ENCODE measurements around the gene ERMP1.
"Not testable (repeated sequence)": the region's sequence is repeated elsewhere in the genome, so short reads cannot be mapped to it uniquely, and the experiment has no call there.

Gene ERMP1

DNA sequence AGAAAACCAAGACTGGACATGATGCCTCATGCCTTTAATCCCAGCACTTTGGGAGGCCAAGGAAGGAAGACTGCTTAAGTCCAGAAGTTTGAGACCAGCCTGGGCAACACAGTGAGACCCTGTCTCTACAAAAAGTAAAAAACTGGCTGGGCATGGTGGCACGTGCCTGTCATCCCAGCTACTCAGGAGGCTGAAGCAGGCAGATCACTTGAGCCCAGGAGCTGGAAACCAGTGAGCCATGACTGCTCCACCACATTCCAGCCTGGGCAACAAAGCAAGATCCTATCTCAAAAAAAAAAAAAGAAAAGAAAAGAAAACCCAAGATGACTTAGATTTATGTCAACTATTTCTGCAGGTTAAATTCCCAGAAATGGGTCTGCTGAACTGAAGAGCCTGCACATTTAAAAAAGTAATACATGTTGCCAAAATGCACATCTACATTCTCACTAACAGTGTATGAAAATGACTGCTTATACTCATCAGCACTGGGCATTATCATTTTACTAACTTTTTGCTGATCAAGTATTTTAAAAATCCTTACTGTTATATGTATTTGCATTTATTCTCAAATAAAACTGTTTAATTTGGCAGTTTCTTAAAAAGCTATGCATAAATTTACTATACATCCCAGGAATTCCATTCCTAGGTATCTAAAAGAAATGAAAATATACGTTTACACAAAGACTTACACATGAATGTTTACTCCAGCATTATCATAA lies 14.3 kb downstream of the ERMP1 start:
- no peak for DNase-seq

DNA sequence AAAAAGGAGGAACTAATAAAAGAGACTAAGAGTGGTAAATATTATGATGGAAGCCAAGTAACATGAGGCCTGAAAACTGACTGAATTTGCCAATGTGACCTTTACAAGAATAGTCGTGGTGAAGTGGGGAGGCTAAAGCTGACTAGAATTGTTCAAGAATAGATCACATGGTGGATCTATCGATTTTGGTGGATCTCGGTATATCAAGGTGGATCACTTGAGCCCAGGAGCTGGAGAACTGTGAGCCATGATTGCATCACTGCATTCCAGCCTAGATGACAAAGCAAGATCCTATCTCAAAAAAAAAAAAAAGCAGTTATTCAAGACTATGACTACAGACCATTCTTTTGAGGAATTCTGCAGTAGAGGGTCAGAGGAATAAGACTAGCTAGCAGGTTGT lies 15.1 kb downstream of the ERMP1 start:
- DNase-seq = no peak

DNA sequence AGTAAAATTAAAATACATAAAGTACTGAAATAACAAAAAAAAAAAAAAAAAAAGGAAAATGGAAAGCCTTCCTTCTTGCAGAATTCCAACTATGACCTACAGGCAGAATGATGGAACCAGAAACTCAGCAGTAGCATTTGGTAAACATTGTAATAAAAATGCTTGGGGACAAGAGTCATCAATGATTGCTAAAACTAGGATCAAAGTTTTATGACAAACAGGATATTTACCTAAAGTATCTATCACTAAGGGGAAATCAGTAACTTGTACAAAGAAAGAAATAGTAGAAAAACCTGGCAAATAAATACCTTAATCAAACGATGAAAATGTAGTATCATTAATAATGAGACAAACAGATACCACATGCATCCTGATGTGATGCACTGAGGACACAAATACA lies 17.5 kb downstream of the ERMP1 start:
- no peak for DNase-seq

DNA sequence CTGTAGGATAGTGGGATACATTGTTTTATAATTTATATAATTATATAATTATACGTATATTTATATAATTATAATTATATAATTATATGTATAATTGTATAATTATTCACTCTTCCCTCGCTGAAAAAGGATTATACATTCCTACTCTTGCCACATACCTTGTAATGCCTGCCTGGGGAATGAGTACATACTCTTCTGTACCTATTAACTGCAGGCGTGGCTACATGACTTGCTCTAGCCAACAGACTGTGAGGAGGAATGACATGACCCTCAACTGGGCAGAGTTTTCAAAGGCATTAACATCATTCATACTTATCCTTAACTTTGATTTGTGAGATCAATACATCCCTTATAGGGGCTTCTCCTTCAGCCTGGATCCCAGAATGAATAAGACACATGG lies 19.1 kb downstream of the ERMP1 start:
- DNase-seq = no peak

DNA sequence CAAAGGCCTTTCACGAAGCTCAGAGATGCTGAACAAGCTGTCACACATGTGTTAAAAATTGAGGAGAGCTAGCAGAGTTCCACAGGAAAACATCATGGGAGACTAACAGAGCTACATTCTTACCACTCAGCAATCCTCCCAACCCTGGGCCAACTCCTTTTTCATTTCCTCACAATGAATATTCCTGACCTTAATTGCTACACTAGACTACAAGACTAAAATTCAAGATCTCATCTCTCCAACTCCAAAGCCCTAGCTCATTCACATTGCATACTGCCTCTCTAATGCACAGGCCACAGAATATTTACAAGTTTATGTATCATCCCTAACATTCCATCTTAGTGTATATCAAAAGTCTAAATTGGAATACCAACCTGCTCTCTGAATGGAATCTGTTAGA lies 21.2 kb downstream of the ERMP1 start:
- DNase-seq = no peak

DNA sequence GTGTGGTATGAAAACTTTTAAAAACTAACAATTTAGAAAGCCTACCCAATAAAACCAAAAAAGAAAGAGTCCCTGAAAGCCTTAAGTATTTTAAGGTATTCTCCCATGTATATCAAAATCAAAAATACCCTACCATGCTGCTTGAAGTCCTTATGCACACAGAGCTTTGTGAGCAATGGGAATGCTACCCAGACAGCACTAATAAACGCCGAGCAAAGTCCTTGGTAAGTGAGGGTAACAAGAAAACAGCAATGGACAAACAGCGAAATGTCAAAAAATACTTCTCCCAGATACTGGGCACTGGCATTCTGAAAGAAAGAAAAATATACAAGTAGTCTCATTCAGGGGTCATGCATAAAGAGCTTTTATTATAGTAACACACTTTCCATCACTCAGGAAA lies 27.4 kb downstream of the ERMP1 start:
- no peak for DNase-seq

DNA sequence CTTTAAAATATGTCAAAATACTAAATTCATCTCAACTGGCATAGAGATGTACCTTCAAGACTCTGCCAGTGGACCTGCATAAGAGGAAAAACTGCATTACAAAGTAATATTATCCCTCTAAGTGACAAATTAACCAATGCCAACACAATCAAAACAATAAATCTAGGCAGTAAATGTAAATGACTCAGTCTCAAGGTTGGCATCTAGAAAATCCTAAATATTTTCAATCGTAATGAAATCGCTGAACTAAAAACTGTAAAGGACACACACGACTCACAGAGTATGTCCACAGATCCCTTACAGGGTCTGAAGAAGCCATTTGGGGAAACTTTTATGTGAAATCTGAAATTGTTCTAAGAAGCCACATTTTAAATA lies 31.2 kb downstream of the ERMP1 start:
- no peak for DNase-seq

DNA sequence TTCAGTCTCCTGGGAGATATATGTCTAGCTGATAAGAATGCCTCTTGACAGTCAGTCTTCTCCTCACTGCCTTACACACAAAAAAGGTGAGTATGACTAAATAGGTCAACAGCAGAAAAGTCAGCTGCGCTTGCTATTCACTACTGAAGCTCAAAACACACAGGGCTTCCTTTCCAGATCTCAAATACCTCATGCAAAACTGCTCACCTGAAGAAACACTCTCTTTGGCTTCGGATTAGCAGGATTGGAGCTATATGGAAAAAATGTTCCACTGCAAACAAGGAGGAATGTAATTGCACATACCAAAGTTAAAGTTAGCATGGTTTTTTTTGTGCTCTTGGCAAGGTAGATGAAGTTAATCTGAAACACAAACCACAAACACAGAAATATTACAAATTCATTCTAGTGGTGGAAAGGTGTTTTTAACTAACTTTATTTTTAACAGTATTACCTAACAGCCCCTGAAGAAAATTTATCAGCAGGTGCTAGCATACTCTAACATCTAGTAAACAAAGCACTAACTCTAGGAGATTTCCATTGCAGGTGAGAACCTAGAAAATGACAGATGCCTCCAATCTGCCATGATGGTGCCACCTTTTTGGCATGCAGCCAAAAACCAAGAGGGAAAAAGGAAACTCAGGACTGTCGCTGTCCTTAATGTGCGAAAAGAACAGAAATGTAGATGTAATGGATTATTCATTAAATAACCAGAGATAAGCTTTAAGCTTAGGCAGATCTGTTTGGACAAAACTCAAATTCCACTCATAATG lies 31.8 kb downstream of the ERMP1 start:
- DNase-seq = no peak

DNA sequence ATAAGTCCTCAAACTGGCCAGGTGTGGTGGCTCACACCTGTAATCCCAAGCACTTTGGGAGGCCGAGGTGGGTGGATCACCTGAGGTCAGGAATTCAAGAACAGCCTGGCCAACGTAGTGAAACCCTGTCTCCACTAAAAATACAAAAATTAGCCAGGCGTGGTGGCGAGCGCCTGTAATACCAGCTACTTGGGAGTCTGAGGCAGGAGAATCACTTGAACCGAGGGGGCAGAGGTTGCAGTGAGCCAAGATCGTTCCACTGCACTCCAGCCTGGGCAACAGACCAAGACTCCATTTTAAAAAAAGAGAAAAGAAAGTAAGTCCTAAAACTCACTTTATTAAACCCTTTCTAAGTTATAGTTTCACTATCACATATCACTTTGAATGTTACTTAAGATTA lies 32.5 kb downstream of the ERMP1 start:
- DNase-seq = not testable (repeated sequence)

DNA sequence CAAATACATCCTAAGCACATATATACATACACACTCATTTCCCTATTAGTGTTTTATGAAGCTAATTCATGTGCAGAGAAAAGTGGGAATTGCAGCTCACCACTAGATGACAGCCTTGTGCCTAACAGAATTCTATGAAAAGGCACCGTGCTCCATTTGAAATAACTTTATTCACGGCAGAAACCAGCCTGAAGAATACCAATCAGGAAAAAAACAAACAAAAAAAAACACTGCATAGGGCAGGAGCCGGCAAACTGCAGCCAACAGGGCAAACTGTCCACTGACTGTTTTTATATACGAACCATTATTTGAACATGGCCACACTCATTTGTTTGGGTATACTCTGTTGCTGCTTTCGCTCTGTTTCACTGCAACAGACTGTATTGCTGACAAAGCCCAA lies 33.6 kb downstream of the ERMP1 start:
- DNase-seq = peak; percentile 82

DNA sequence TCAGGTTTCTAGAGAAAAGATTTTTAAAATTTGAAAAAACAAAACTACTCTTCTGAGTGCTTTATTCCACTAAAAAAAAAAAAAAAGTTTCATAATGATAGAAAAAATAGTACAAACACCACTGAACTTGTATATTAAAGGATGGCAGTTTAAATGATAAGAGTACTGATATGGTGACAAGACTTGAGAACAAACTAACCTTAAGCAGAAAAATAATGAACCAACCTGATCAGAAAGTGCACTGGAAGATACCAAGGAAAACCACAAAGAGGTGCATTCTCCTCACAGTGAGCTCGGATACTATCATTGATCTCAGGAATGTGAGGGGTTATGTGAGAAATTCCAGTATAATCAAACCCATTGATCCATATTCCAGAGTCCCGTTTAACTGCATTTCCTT lies 34.3 kb downstream of the ERMP1 start:
- no peak for DNase-seq

DNA sequence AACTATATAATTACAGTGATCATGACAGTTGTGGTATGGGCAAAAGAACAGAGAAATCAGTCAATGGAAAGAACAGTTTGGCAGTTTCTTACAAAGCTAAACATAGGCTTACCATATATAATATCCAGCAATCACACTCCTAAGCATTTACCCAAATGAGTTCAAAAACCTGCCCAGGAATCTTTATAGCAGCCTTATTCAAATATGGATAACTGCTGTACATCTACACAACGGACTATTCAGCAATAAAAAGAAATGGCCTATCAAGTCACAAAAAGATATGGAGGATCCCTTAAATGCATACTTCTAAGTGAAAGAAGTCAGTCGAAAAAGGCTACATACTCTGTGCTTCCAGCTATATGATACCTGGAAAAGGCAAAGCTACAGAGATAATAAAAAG lies 36.6 kb downstream of the ERMP1 start:
- DNase-seq = no peak

DNA sequence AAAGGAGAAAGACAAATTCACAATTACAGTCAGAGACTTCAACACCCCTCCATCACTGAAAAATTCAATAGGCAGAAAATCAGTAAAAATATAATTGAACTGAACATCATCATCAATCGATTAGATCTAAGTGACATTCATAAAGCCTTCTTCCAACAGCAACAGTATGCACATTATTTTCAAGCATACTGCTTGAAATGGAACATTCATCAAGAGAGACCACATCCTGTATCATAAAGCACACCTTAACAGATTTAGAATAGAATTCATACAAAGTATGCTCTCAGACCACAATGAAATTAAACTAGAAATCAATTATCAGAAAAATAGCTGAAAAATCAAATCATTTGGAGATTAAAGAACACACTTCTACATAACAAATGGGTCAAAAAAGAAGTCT lies 39.1 kb downstream of the ERMP1 start:
- no peak for DNase-seq

DNA sequence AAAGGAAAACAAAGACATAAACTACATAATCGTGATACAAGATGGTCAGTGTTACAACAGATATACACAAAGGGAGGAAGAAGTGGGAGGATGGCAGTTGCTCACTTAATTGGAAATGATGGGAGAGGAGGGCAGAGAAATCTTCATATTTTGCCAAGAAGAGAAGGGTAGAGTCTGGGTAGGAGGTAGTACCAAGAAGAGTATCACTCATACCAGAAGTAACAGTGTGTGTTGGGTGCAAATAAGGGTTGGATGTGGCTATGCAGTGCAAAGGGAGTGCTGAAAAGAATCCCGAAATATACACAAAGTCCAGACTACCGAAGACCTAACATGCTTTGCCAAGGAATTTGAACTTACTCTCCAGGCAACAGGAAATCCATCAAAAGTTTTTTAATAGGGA lies 41.0 kb downstream of the ERMP1 start:
- no peak for DNase-seq

DNA sequence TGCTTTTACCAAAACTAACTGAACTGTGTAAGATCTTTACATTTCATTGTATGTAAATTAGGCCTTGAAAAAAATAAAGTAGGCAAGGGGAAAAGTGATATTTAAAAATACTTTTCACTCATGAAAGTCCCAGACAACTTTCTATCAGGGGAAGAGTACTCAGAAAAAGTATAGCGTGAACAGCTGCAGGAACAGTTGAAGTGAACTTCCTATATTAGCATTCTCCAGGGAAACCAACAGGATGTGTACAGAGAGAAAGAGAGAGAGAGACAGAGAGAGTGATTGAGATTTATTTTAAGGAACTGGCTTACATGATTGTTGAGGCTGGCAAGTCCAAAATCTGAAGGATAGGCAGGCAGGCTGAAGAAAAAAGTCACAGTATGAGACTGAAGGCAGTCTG lies 42.0 kb downstream of the ERMP1 start:
- peak; percentile 9 for DNase-seq

DNA sequence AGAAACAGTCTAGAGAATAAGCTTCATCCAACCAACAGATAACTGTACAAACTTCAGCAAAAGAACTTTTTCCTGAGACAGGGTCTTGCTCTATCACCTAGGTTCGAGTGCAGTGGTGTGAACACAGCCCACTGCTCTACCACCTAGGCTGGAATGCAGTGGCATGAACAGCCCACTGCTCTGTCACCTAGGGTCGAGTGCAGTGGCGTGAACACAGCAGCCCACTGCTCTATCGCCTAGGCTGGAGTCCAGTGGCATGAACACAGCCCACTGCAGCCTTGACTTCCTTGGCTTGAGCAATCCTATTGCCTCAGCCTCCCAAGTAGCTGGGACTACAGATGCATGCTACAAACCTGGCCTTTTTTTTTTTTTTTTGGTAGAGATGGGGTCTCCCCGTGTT lies 43.4 kb downstream of the ERMP1 start:
- no peak for DNase-seq

DNA sequence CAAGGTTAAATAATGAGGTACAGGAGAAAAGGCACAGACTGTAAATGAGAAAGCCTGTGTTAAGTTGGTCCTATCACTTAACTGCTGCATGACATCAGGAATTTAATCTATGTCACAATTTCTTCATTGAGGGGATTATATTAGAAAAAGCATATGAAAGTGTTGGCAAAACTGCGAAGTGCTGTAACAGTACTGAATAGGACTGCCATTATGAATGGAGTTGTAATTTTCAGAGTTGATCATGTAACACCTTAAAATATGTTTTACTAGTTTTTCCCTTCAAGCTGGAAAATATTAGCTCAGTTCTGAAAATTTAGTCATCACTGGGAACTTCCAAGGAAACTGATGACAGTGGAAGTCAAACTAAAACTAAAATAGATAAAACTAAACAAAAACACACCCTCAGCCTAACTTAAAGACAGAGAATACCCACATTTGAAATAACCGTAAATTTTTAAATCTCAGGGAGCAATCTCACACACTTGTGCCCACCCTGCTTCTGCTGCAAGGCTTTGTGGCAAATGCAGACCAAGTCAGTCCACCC lies 45.1 kb downstream of the ERMP1 start:
- no peak for DNase-seq

DNA sequence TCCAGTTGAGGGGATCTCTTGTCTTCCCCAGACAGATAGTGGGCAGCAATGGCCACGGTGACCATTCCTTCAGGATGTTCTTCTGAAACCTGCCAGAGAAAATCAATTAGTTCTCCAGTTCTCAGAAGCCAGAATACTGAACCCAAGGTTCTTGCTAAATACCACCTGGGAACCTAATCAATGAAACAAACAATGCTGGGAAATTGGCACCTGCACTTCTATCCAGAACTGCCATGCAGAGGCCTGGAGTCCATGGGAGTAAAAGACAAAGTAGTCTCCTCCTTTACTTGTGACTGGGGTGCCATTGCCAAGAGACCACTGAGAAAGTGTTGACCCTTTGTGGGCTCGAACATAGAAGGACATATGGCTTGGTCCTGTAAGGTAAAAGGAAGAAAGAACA lies 45.7 kb downstream of the ERMP1 start:
- no peak for DNase-seq

DNA sequence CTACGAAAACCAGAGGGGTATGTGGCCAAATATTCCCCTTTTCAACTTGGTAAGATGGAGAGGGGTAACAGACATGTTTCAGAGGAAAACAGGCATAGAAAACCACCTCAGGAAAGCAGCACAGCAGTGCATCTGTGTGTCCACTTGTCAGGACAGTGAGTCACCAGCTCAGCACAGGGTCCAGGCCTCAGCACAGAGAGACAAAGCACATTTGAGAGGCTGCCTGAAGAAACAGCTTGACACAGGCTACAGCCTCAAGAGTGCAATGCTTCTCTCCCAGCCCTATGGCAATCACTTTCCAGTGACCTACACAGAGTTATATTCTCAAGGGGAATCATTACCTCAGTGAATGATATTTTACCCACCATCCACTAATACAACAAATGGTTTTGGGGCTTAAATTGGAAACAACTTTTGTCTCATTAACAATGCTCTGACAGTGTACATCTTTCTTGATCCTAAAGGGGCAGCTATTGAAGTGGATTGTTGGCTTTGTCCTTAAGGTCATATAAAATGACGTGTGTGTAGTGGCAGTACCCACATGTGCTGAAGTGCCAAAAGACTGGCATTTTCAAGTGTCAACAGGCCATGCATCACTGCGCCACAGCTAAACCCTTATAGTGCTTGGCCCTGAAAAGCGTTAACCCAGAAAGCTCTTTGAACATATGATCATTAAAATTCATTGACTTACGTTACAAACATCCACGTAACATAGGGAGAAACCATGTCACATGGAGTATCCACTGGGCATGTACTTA lies 46.4 kb downstream of the ERMP1 start:
- DNase-seq = no peak

DNA sequence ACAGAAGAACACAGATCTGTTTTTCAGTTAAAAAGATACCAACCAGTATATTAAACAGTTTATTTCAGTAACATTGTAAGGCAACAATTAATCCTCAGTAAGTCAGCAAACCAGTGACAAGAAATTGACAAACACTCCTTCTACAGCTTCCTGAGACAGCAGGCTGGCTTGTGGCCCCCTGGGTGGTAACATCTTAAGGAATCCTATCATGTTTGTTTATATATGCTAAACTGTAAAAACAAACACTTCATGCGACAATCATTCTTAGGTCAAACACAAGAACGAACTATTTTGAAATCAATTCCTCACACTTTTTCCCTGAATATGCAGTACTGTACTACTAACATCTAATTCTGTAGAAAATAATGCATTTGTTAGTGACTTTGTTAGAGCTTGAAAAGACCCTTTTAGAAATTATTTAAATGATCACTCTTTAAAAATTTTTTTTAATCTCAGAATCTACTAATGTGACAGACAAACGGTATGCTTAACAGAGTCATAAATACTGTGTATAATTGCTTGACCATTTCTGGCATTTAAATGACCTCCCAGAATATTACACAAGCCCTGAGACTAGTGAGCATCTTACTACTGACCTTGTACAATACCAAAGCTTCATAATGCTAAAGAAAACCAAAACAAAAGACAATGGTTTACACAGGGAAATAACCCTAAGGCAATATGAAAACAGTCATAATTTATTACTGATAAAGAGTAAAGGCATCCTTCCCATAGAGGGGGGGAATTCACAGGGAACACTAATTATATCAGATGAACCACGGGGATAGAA lies 48.2 kb downstream of the ERMP1 start:
- DNase-seq = no peak

DNA sequence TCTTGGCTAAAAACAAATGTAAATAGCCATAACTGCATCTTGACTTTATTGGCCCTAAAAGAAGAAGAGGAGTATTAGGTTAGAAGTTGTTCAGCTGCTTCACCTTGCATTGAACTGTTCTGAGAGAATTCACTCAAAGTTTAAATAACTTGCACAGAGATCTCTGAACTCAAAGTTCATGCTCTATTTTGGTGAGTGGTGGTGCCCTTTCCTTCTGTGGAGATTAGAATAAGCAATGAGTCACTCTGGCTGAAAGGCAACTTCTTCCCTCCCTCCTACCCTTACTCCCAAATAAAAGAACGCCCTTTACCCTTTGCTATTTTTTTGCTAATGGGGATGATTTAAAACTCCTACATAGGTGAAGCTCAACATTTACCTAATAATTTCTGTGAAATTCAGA lies 48.9 kb downstream of the ERMP1 start:
- DNase-seq = no peak

DNA sequence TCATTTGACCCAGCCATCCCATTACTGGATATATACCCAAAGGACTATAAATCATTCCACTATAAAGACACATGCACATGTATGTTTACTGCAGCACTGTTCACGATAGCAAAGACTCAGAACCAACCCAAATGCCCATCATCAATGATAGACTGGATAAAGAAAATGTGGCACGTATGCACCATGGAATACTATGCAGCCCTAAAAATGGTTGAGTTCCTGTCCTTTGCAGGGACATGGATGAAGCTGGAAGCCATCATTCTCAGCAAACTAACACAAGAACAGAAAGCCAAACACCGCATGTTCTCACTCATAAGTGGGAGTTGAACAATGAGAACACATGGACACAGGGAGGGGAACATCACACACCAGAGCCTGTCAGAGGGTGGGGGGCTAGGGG lies 49.5 kb downstream of the ERMP1 start:
- not testable (repeated sequence) for DNase-seq

DNA sequence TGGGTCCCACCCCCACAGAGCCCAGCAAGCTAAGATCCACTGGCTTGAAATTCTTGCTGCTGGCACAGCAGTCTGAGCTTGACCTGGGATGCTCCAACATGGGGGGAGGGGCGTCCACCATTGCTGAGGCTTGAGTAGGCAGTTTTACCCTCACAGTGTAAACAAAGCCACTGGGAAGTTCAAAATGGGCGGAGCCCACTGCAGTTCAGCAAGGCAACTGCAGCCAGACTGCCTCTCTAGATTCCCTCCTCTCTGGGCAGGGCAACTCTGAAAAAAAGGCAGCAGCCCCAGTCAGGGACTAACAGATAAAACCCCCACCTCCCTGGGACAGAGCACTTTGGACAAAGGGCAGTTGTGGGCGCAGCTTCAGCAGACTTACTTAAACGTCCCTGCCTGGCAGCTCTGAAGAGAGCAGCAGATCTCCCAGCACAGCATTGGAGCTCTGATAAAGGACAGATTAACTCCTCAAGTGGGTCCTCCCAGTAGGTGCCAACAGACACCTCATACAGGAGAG lies 53.2 kb downstream of the ERMP1 start:
- peak; percentile 27 for DNase-seq

Measured in hematopoietic multipotent progenitor cell treated with erythropoietin and hydrocortisone succinate and interleukin-3 and kit ligand, for 4 days (in vitro differentiated cells).